Osteoblast (primary cell): Measurements from ENCODE around the gene PRUNE1. TPM values are rescaled to one million over a fixed set of nuclear protein-coding genes. Genes with fewer than 3 reads are reported as not detected.

Experiments
- DNase-seq: peaks from one replicate; pipeline ENCODE4 v3.0.0; 2011; ENCODE audit warnings: low spot score, mixed read lengths; ENCODE audit not compliant: insufficient read length; ENCODE audit errors: missing footprints
- H2AFZ ChIP-seq: 2 replicates; pipeline ENCODE4 v1.6.0; 2011; ENCODE audit warnings: mild to moderate bottlenecking, low read length
- H3K27ac ChIP-seq: 2 replicates; pipeline ENCODE4 v1.5.1; 2011; ENCODE audit warnings: mild to moderate bottlenecking, low read depth, low read length, moderate library complexity
- H3K27me3 ChIP-seq: 2 replicates; pipeline ENCODE4 v1.6.0; 2012; ENCODE audit warnings: mild to moderate bottlenecking, control low read depth, inconsistent platforms, low read length, moderate library complexity; ENCODE audit not compliant: insufficient read depth
- H3K36me3 ChIP-seq: 2 replicates; pipeline ENCODE4 v1.5.1; 2011; ENCODE audit warnings: mild to moderate bottlenecking, low read length, control low read depth, moderate library complexity; ENCODE audit not compliant: insufficient read depth
- H3K4me1 ChIP-seq: 2 replicates; pipeline ENCODE4 v1.5.1; 2011; ENCODE audit warnings: mild to moderate bottlenecking, low read length, control low read depth, moderate library complexity; ENCODE audit not compliant: insufficient read depth
- H3K4me2 ChIP-seq: 2 replicates; pipeline ENCODE4 v1.6.0; 2011; ENCODE audit warnings: mild to moderate bottlenecking, low read length; ENCODE audit not compliant: insufficient read depth
- H3K4me3 ChIP-seq: fragments of 200-600 bp; sonication (generic); 3 replicates; pipeline ENCODE4 v1.5.1; 2012; ENCODE audit warnings: mild to moderate bottlenecking, low read length, inconsistent platforms; ENCODE audit not compliant: insufficient read depth
- H3K79me2 ChIP-seq: 2 replicates; pipeline ENCODE4 v1.6.0; 2012; ENCODE audit warnings: mild to moderate bottlenecking, low read length, control low read depth, inconsistent platforms; ENCODE audit not compliant: insufficient read depth
- H3K9me3 ChIP-seq: 2 replicates; pipeline ENCODE4 v1.5.1; 2011; ENCODE audit warnings: low read depth, low read length, control low read depth
- H4K20me1 ChIP-seq: 2 replicates; pipeline ENCODE4 v1.6.0; 2012; ENCODE audit warnings: mild to moderate bottlenecking, low read length, control low read depth; ENCODE audit not compliant: insufficient read depth
- CTCF ChIP-seq: IDR thresholded peaks from 2 replicates; pipeline ENCODE4 v1.5.1; 2011; ENCODE audit warnings: mild to moderate bottlenecking, low read depth, low read length, moderate library complexity; ENCODE audit errors: extremely low read depth
- total RNA-seq: library from RNA; depleted of rRNA; stranded (reverse); fragments of >200 nt; gene quantifications from 2 replicates; pipeline ENCODE4 v1.2.3, GENCODE V29; 2012

PRUNE1 gene
- total RNA-seq, 1 donor, result 11.6 TPM

GRCh38 chr1:151039521-151039920, 31.3 kb downstream of the PRUNE1 start:
- H3K4me1 ChIP-seq, result no peaks in the 10 kb centered on the region

GRCh38 chr1:151043163-151043562, 34.9 kb downstream of the PRUNE1 start:
- DNase-seq, result no peak
- no peak for TF ChIP-seq CTCF
- Histone ChIP-seq H3K36me3 (no peaks in the 10 kb centered on the region), H3K4me3 (no peak overlapping the region), H3K27ac (no peak overlapping the region), H3K4me2 (no peak overlapping the region), H3K4me1 (peaks cover 3% of the 10 kb centered on the region), H2AFZ (no peak overlapping the region), H3K27me3 (no peaks in the 10 kb centered on the region), H4K20me1 (no peaks in the 10 kb centered on the region), H3K79me2 (no peaks in the 10 kb centered on the region), H3K9me3 (no peaks in the 10 kb centered on the region)

More at GRCh38 chr1:151039521-151039920, 31.3 kb downstream of the PRUNE1 start:
- H3K4me3 ChIP-seq, result no peak overlapping the region
- no peaks in the 10 kb centered on the region for H3K9me3 ChIP-seq
- H3K27ac ChIP-seq, result no peak overlapping the region
- no peaks in the 10 kb centered on the region for H3K27me3 ChIP-seq
- H3K4me2 ChIP-seq, result no peak overlapping the region
- no peak for DNase-seq
- peaks cover 8% of the 10 kb centered on the region for H3K36me3 ChIP-seq
- H2AFZ ChIP-seq, result no peak overlapping the region
- no peaks in the 10 kb centered on the region for H4K20me1 ChIP-seq
- no peaks in the 10 kb centered on the region for H3K79me2 ChIP-seq
- TF ChIP-seq CTCF, result no peak

- H4K20me1 ChIP-seq, result no peaks in the 10 kb centered on the region
- no peaks in the 10 kb centered on the region for H3K27me3 ChIP-seq
- H3K36me3 ChIP-seq, result peaks cover 23% of the 10 kb centered on the region
- H3K4me3 ChIP-seq, result peak within 1 kb of the TSS; percentile 88
- no peak for TF ChIP-seq CTCF
- DNase-seq, result peak; percentile 95
- peak within 1 kb of the TSS; percentile 97 for H3K4me2 ChIP-seq
- H3K9me3 ChIP-seq, result no peaks in the 10 kb centered on the region
- peaks cover 3% of the 10 kb centered on the region for H3K79me2 ChIP-seq
- H3K27ac ChIP-seq, result peak within 1 kb of the TSS; percentile 83
- H2AFZ ChIP-seq, result peak within 1 kb of the TSS; percentile 68
- H3K4me1 ChIP-seq, result peaks cover 11% of the 10 kb centered on the region
Observed at GRCh38 chr1:151047591-151047924, 39.3 kb downstream of the PRUNE1 start, which contains the start of gene C1orf56. Gene C1orf56 (plus strand): TSS chr1:151047751. CDS start chr1:151047848, 97 bp downstream.

- Histone ChIP-seq H3K4me3 (peak overlapping the region; percentile 88), H3K36me3 (peaks cover 28% of the 10 kb centered on the region), H3K9me3 (no peaks in the 10 kb centered on the region), H3K79me2 (peaks cover 3% of the 10 kb centered on the region), H3K27ac (peak overlapping the region; percentile 83), H4K20me1 (peaks cover 4% of the 10 kb centered on the region), H2AFZ (peak overlapping the region; percentile 68), H3K4me1 (peaks cover 11% of the 10 kb centered on the region), H3K4me2 (peak overlapping the region; percentile 97), H3K27me3 (no peaks in the 10 kb centered on the region)
- DNase-seq, result peak; percentile 95
- no peak for TF ChIP-seq CTCF
Observed at GRCh38 chr1:151047925-151048644, 39.8 kb downstream of the PRUNE1 start.
